ENCODE data around the gene TNFRSF12A. TPM values are rescaled to one million over a fixed set of nuclear protein-coding genes. Genes with fewer than 3 reads are reported as not detected.

The TNFRSF12A gene
- total and polyA plus RNA-seq, 2 of the 13 experiments (the other 11 are each of a cell fraction or from before 2014, with no cell fraction given): 61.9 to 66.0 TPM

DNA sequence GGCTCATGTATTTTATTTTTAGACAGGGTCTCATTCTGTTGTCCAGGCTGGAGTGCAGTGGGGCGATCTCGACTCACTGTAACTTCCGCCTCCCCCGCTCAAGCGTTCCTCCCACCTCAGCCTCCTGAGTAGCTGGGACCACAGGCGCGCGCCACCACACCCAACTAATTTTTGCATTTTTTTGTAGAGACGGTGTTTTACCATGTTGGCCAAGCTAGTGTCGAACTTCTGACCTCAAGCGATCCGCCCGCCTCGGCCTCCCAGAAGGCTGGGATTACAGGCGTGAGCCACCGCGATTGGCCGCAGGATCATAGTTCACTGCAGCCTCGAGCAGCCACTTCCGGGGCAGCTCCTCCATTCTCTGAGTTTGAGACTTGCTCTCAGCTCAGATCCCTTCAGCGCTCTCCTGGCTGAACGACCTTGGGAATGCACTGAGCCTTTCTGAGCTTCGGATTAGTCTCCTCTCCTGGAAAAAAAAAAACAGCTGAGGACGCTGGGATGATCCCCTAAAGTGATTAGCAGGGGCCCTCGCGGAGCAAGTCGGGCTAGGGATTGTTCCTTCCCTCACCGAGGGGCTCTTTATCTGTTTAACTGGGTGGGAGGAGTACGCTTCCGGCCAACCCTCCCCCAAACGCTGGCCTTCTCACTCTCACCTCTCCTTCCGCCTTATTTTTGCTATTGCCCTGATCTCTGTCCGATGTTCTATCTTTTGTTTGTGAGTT is 38.8 kb upstream of the TNFRSF12A start (continued):
- TF ChIP-seq, protein P1, sequence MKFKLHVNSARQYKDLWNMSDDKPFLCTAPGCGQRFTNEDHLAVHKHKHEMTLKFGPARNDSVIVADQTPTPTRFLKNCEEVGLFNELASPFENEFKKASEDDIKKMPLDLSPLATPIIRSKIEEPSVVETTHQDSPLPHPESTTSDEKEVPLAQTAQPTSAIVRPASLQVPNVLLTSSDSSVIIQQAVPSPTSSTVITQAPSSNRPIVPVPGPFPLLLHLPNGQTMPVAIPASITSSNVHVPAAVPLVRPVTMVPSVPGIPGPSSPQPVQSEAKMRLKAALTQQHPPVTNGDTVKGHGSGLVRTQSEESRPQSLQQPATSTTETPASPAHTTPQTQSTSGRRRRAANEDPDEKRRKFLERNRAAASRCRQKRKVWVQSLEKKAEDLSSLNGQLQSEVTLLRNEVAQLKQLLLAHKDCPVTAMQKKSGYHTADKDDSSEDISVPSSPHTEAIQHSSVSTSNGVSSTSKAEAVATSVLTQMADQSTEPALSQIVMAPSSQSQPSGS (CRISPR knock-in tag; IDR thresholded peaks at IDR 0.05): peak; percentile 45; the same call in 1 of the 2 replicates
- peak; percentile 81; the same call in 1 of the 2 replicates for TF ChIP-seq ETV5 (CRISPR knock-in tag; IDR thresholded peaks at IDR 0.05; ENCODE audit: borderline replicate concordance)
- TF ChIP-seq ZBTB7B (CRISPR knock-in tag; IDR thresholded peaks at IDR 0.05): peak; percentile 75
- TF ChIP-seq ZNF367 (CRISPR knock-in tag; IDR thresholded peaks at IDR 0.05; ENCODE audit: borderline replicate concordance): no peak
- no peak for TF ChIP-seq ZNF878 (CRISPR knock-in tag; IDR thresholded peaks at IDR 0.05)
- no peak for TF ChIP-seq SMARCE1 (IDR thresholded peaks at IDR 0.05; ENCODE audit: borderline replicate concordance)
- TF ChIP-seq ARID2 (CRISPR knock-in tag; IDR thresholded peaks at IDR 0.05; ENCODE audit: borderline replicate concordance): no peak
- no peak for TF ChIP-seq HNRNPH1 (optimal IDR thresholded peaks at IDR 0.05; ENCODE audit: low read depth, low read length)
- peak; percentile 62; the same call in 1 of the 2 replicates for TF ChIP-seq ZNF501 (CRISPR knock-in tag; IDR thresholded peaks at IDR 0.05)
- TF ChIP-seq ERF (CRISPR knock-in tag; IDR thresholded peaks at IDR 0.05): no peak
- TF ChIP-seq, protein P2, sequence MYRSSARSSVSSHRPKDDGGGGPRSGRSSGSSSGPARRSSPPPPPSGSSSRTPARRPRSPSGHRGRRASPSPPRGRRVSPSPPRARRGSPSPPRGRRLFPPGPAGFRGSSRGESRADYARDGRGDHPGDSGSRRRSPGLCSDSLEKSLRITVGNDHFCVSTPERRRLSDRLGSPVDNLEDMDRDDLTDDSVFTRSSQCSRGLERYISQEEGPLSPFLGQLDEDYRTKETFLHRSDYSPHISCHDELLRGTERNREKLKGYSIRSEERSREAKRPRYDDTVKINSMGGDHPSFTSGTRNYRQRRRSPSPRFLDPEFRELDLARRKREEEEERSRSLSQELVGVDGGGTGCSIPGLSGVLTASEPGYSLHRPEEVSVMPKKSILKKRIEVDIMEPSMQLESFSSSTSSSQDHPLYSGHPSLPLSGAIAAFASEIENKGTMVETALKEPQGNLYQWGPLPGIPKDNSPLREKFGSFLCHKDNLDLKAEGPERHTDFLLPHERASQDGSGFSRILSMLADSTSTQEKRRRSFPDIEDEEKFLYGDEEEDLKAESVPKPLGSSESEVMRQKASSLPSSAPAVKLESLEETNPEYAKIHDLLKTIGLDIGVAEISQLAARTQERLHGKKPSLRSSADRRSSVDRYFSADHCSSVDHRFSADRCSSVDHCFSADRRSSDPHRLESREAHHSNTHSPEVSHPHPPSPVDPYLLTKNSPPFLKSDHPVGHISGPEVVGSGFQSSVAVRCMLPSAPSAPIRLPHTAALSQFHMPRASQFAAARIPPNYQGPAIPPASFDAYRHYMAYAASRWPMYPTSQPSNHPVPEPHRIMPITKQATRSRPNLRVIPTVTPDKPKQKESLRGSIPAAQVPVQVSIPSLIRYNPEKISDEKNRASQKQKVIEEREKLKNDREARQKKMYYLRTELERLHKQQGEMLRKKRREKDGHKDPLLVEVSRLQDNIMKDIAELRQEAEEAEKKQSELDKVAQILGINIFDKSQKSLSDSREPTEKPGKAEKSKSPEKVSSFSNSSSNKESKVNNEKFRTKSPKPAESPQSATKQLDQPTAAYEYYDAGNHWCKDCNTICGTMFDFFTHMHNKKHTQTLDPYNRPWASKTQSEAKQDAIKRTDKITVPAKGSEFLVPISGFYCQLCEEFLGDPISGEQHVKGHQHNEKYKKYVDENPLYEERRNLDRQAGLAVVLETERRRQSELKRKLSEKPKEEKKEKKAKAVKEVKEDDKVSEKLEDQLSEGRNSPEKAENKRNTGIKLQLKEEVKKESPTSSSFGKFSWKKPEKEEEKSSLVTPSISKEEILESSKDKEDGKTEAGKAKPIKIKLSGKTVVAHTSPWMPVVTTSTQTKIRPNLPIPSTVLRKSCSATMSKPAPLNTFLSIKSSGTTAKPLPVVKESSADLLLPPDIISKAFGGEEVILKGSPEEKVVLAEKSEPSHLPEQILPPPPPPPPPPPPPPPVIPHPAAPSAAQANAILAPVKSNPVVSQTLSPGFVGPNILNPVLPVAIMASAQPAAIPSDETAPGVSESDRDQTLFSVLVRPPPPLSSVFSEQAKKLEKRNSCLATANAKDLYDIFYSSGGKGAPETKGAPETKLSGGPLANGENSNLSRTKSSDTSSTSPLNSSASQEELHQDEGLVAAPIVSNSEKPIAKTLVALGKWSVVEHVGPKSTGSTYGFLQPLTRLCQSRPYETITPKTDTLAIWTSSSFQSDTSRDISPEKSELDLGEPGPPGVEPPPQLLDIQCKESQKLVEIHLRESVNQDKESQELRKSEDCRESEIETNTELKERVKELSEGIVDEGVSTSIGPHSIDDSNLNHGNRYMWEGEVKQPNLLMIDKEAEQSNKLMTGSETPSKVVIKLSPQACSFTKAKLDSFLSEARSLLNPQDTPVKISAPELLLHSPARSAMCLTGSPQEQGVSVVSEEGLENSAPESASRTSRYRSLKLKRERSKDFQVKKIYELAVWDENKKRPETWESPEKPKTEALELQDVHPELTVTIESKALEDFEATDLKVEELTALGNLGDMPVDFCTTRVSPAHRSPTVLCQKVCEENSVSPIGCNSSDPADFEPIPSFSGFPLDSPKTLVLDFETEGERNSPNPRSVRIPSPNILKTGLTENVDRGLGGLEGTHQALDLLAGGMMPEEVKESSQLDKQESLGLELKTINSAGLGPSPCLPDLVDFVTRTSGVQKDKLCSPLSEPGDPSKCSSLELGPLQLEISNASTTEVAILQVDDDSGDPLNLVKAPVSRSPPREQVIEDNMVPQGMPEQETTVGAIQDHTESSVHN (CRISPR knock-in tag; IDR thresholded peaks at IDR 0.05): no peak
- peak; percentile 95 for TF ChIP-seq ZMYM2 (CRISPR knock-in tag; IDR thresholded peaks at IDR 0.05)
- peak; percentile 68 for TF ChIP-seq SAP130 (CRISPR knock-in tag; IDR thresholded peaks at IDR 0.05; ENCODE audit: low read depth)
- TF ChIP-seq ZNF883 (CRISPR knock-in tag; IDR thresholded peaks at IDR 0.05; ENCODE audit: not compliant biosample characterization): no peak
- 0 out of 2 replicates have a peak, but pooled peaks have one; percentile 70 for TF ChIP-seq ZNF292 (CRISPR knock-in tag; IDR thresholded peaks at IDR 0.05; ENCODE audit: borderline replicate concordance, low read depth)
- TF ChIP-seq, protein P3, sequence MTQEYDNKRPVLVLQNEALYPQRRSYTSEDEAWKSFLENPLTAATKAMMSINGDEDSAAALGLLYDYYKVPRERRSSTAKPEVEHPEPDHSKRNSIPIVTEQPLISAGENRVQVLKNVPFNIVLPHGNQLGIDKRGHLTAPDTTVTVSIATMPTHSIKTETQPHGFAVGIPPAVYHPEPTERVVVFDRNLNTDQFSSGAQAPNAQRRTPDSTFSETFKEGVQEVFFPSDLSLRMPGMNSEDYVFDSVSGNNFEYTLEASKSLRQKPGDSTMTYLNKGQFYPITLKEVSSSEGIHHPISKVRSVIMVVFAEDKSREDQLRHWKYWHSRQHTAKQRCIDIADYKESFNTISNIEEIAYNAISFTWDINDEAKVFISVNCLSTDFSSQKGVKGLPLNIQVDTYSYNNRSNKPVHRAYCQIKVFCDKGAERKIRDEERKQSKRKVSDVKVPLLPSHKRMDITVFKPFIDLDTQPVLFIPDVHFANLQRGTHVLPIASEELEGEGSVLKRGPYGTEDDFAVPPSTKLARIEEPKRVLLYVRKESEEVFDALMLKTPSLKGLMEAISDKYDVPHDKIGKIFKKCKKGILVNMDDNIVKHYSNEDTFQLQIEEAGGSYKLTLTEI (CRISPR knock-in tag; conservative IDR thresholded peaks at IDR 0.05): no peak
- peak; percentile 45; the same call in 1 of the 2 replicates for TF ChIP-seq SALL1 (CRISPR knock-in tag; IDR thresholded peaks at IDR 0.05)

Data from HepG2 (cell line).